HL-60/S4 (cell line): ENCODE measurements around the gene AMN1.

ENCODE experiments used
- in situ Hi-C: fragments of 300-500 bp; cut with MboI; formaldehyde crosslinking; loops from 2 replicates; pipeline ENCODE4 v1.14.3; 2022; ENCODE audit warnings: low sequenced_read_pairs

AMN1 gene

GRCh38 chr12:31687101-31687527, 41.7 kb downstream of the AMN1 start:
- in situ Hi-C loops = loop anchor here (10.0 kb wide), 1 partner anchor 208 kb away; no protein-coding TSS in a partner anchor

- in situ Hi-C loops = loop anchor here (10.0 kb wide), 1 partner anchor 209 kb away; no protein-coding TSS in a partner anchor
These were observed 43.0 kb downstream of the AMN1 start for GRCh38 chr12:31685801-31686200.

GRCh38 chr12:31682136-31682962, 46.5 kb downstream of the AMN1 start:
- in situ Hi-C loops = loop anchor here (10.0 kb wide), 1 partner anchor 212 kb away; no protein-coding TSS in a partner anchor

GRCh38 chr12:31672521-31672920, 56.3 kb downstream of the AMN1 start:
- in situ Hi-C loops = loop anchor here (25.0 kb wide), 1 partner anchor 1015 kb away; the partner anchor contains the start of gene DNM1L

- in situ Hi-C loops = loop anchor here (25.0 kb wide), 1 partner anchor 1018 kb away; the partner anchor contains the start of gene DNM1L
These were observed 59.2 kb downstream of the AMN1 start for GRCh38 chr12:31669582-31669981.

- in situ Hi-C loops = loop anchor here (25.0 kb wide), 1 partner anchor 1018 kb away; the partner anchor contains the start of gene DNM1L
These were observed 59.8 kb downstream of the AMN1 start for GRCh38 chr12:31669020-31669419.

GRCh38 chr12:31664038-31664437, 64.8 kb downstream of the AMN1 start:
- in situ Hi-C loops = loop anchor here (25.0 kb wide), 1 partner anchor 1023 kb away; the partner anchor contains the start of gene DNM1L

GRCh38 chr12:31663576-31663975, 65.2 kb downstream of the AMN1 start:
- in situ Hi-C loops = loop anchor here (25.0 kb wide), 1 partner anchor 1024 kb away; the partner anchor contains the start of gene DNM1L

GRCh38 chr12:31662176-31662849, 66.5 kb downstream of the AMN1 start:
- in situ Hi-C loops = loop anchor here (25.0 kb wide), 1 partner anchor 1025 kb away; the partner anchor contains the start of gene DNM1L

GRCh38 chr12:31659087-31659942, 69.5 kb downstream of the AMN1 start, which contains the start of gene ETFBKMT:
Gene ETFBKMT (plus strand): TSS chr12:31659688. CDS start chr12:31661954, 2,266 bp downstream.
- in situ Hi-C loops = loop anchor here (10.0 to 25.0 kb wide), 2 partner anchors 645 to 1028 kb away; partner anchors contain the start of gene DNM1L

- in situ Hi-C loops = loop anchor here (10.0 to 25.0 kb wide), 2 partner anchors 646 to 1029 kb away; partner anchors contain the start of gene DNM1L
These were observed 70.2 kb downstream of the AMN1 start for GRCh38 chr12:31658471-31659086.

GRCh38 chr12:31655792-31656191, 73.0 kb downstream of the AMN1 start:
- in situ Hi-C loops = loop anchor here (10.0 to 25.0 kb wide), 2 partner anchors 649 to 1032 kb away; partner anchors contain the start of gene DNM1L

- in situ Hi-C loops = loop anchor here (10.0 to 25.0 kb wide), 2 partner anchors 650 to 1032 kb away; partner anchors contain the start of gene DNM1L
These were observed 73.6 kb downstream of the AMN1 start for GRCh38 chr12:31655208-31655607.

- in situ Hi-C loops = loop anchor here (10.0 to 25.0 kb wide), 2 partner anchors 653 to 1035 kb away; partner anchors contain the start of gene DNM1L
These were observed 76.8 kb downstream of the AMN1 start for GRCh38 chr12:31651893-31652521.

- in situ Hi-C loops = loop anchor here (10.0 to 25.0 kb wide), 2 partner anchors 654 to 1036 kb away; partner anchors contain the start of gene DNM1L
These were observed 77.9 kb downstream of the AMN1 start for GRCh38 chr12:31650918-31651317.

- in situ Hi-C loops = loop anchor here (25.0 kb wide), 1 partner anchor 785 kb away; no protein-coding TSS in a partner anchor
These were observed 81.7 kb downstream of the AMN1 start for GRCh38 chr12:31647086-31647491.

GRCh38 chr12:31645924-31646323, 82.9 kb downstream of the AMN1 start:
- in situ Hi-C loops = loop anchor here (25.0 kb wide), 1 partner anchor 784 kb away; no protein-coding TSS in a partner anchor

GRCh38 chr12:31644536-31644935, 84.3 kb downstream of the AMN1 start:
- in situ Hi-C loops = loop anchor here (25.0 kb wide), 1 partner anchor 782 kb away; no protein-coding TSS in a partner anchor
